HEK293 (cell line): ENCODE results near the gene RNF111.

ENCODE experiments used
- CTCF ChIA-PET: fragments of 350-600 bp; formaldehyde crosslinking; extraction: SDS; loops from one replicate; lab custom pipeline; 2021; ENCODE audit warnings: antibody characterized with exemption; lab: Yijun Ruan, JAX
- POLR2A ChIA-PET: fragments of 300-600 bp; formaldehyde crosslinking; extraction: SDS; loops from one replicate; lab custom pipeline; 2020; ENCODE audit warnings: antibody characterized with exemption, inconsistent platforms; lab: Yijun Ruan, JAX
- H3K27ac ChIP-seq: fragments of 200-500 bp; sonication (Bioruptor generic); 2 replicates; pipeline ENCODE4 v1.5.1; 2014; ENCODE audit warnings: low read depth, low read length, control low read depth, inconsistent platforms; ENCODE audit errors: extremely low read depth
- H3K36me3 ChIP-seq, 2 experiments: fragments of 200-500 bp in 1 of 2; sonication (Bioruptor generic) in 1 of 2; 1 replicate in 1 of 2; 2 replicates in 1 of 2; pipeline ENCODE4 v1.5.1; 2014 to 2017; ENCODE audit warnings: inconsistent platforms in 2 of 2, low read length in 2 of 2; ENCODE audit not compliant: control insufficient read depth in 2 of 2, insufficient read depth in 1 of 2
- H3K4me1 ChIP-seq: fragments of 200-500 bp; sonication (Bioruptor generic); 2 replicates; pipeline ENCODE4 v1.5.1; 2014; ENCODE audit warnings: mild to moderate bottlenecking, low read length, inconsistent platforms; ENCODE audit not compliant: control insufficient read depth, insufficient read depth
- H3K4me3 ChIP-seq: 2 replicates; pipeline ENCODE4 v1.5.1; 2011; ENCODE audit warnings: low read depth, mild to moderate bottlenecking, control low read depth, low read length, moderate library complexity
- H3K9me3 ChIP-seq: fragments of 200-500 bp; sonication (Bioruptor generic); 2 replicates; pipeline ENCODE4 v1.5.1; 2014; ENCODE audit warnings: low read depth, low read length, inconsistent platforms; ENCODE audit not compliant: control insufficient read depth, insufficient read depth
- GLIS2 ChIP-seq: fragments of 450-650 bp; formaldehyde crosslinking; IDR thresholded peaks from 2 replicates; pipeline ENCODE4 v1.5.1; 2016; ENCODE audit warnings: missing biosample characterization, missing genetic modification characterization
- KLF1 ChIP-seq: fragments of 450-650 bp; formaldehyde crosslinking; IDR thresholded peaks from 2 replicates; pipeline ENCODE4 v1.5.1; 2016; ENCODE audit warnings: missing biosample characterization, missing genetic modification characterization
- KLF10 ChIP-seq: fragments of 450-650 bp; IDR thresholded peaks from 2 replicates; pipeline ENCODE4 v1.5.1; 2018; ENCODE audit warnings: missing biosample characterization, mild to moderate bottlenecking, missing genetic modification characterization
- KLF8 ChIP-seq: fragments of 450-650 bp; formaldehyde crosslinking; IDR thresholded peaks from 2 replicates; pipeline ENCODE4 v1.5.1; 2016; ENCODE audit warnings: missing biosample characterization, missing genetic modification characterization
- PRDM4 ChIP-seq: fragments of 450-650 bp; formaldehyde crosslinking; IDR thresholded peaks from 2 replicates; pipeline ENCODE4 v1.5.1; 2017; ENCODE audit warnings: missing biosample characterization, missing genetic modification characterization
- TCF7L2 ChIP-seq: IDR thresholded peaks from 2 replicates; pipeline ENCODE4 v1.6.1; 2011; ENCODE audit warnings: low read depth, mild to moderate bottlenecking, inconsistent platforms, low read length, moderate library complexity, borderline replicate concordance
- YY2 ChIP-seq: fragments of 450-650 bp; formaldehyde crosslinking; IDR thresholded peaks from 2 replicates; pipeline ENCODE4 v1.5.1; 2016; ENCODE audit warnings: missing biosample characterization, missing genetic modification characterization
- ZBTB26 ChIP-seq: fragments of 450-650 bp; formaldehyde crosslinking; optimal IDR thresholded peaks from 2 replicates; pipeline ENCODE3; 2016; ENCODE audit warnings: missing biosample characterization, mild to moderate bottlenecking, missing genetic modification characterization
- ZBTB49 ChIP-seq: fragments of 450-650 bp; formaldehyde crosslinking; IDR thresholded peaks from 2 replicates; pipeline ENCODE4 v1.5.1; 2016; ENCODE audit warnings: missing biosample characterization, missing genetic modification characterization, low read depth
- ZFHX2 ChIP-seq: fragments of 450-650 bp; formaldehyde crosslinking; conservative IDR thresholded peaks from 2 replicates; pipeline ENCODE4 v1.5.1; 2016; ENCODE audit warnings: missing biosample characterization, missing genetic modification characterization
- ZNF112 ChIP-seq: fragments of 450-650 bp; formaldehyde crosslinking; IDR thresholded peaks from 2 replicates; pipeline ENCODE4 v1.5.0; 2017; ENCODE audit warnings: missing biosample characterization, missing genetic modification characterization
- ZNF121 ChIP-seq: fragments of 450-650 bp; formaldehyde crosslinking; IDR thresholded peaks from 2 replicates; pipeline ENCODE4 v1.5.1; 2016; ENCODE audit warnings: missing biosample characterization, missing genetic modification characterization
- ZNF16 ChIP-seq: fragments of 450-650 bp; formaldehyde crosslinking; IDR thresholded peaks from 2 replicates; pipeline ENCODE4 v1.5.1; 2016; ENCODE audit warnings: low read depth, missing biosample characterization, missing genetic modification characterization
- ZNF514 ChIP-seq: fragments of 450-650 bp; formaldehyde crosslinking; IDR thresholded peaks from 2 replicates; pipeline ENCODE4 v1.5.1; 2016; ENCODE audit warnings: missing biosample characterization, missing genetic modification characterization
- ZNF561 ChIP-seq: fragments of 450-650 bp; IDR thresholded peaks from 2 replicates; pipeline ENCODE4 v1.5.1; 2018; ENCODE audit warnings: missing biosample characterization, missing genetic modification characterization, borderline replicate concordance
- ZNF571 ChIP-seq: fragments of 450-650 bp; formaldehyde crosslinking; IDR thresholded peaks from 2 replicates; pipeline ENCODE4 v1.5.0; 2017; ENCODE audit warnings: missing biosample characterization, missing genetic modification characterization
- ZNF623 ChIP-seq: fragments of 450-650 bp; formaldehyde crosslinking; IDR thresholded peaks from 2 replicates; pipeline ENCODE4 v1.5.1; 2016; ENCODE audit warnings: missing biosample characterization, missing genetic modification characterization
- ZNF658 ChIP-seq: fragments of 450-650 bp; formaldehyde crosslinking; IDR thresholded peaks from 2 replicates; pipeline ENCODE4; 2016; ENCODE audit warnings: missing biosample characterization, missing genetic modification characterization
- ZNF768 ChIP-seq: fragments of 450-650 bp; formaldehyde crosslinking; IDR thresholded peaks from 2 replicates; pipeline ENCODE4 v1.5.1; 2018; ENCODE audit warnings: missing biosample characterization, mild to moderate bottlenecking, missing genetic modification characterization
- ZSCAN4 ChIP-seq: fragments of 450-650 bp; formaldehyde crosslinking; IDR thresholded peaks from 2 replicates; pipeline ENCODE4 v1.5.1; 2017; ENCODE audit warnings: missing biosample characterization, missing genetic modification characterization
- TF ChIP-seq, protein P1 (sequence below): fragments of 450-650 bp; formaldehyde crosslinking; IDR thresholded peaks from 2 replicates; pipeline ENCODE4 v1.5.1; 2017; ENCODE audit warnings: missing biosample characterization, missing genetic modification characterization

The RNF111 gene

DNA sequence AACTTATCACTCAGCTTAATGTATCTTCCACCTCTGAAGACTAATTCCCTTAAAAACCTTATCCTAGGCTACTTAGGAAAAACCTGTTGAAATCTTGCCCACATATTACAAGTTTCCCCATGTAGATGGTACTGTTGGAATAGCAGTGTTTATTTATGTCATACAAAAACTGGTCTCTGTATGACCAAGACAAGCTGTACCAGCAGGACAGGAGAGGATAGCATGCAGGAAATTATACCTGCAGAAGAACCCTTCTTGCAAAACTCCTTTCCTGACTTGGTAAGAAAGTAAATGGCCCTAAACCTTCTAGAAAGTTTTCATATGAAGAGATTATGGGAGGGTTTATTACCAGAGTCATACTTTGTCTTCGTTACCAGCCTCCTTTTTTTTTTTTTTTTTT lies 25.3 kb upstream of the RNF111 start (continued):
- TF ChIP-seq KLF10 (tag by site-specific recombination), result no peak
- no peak for TF ChIP-seq ZFHX2
- TF ChIP-seq ZNF571 (tag by site-specific recombination), result no peak
- TF ChIP-seq ZNF561 (tag by site-specific recombination), result no peak

DNA sequence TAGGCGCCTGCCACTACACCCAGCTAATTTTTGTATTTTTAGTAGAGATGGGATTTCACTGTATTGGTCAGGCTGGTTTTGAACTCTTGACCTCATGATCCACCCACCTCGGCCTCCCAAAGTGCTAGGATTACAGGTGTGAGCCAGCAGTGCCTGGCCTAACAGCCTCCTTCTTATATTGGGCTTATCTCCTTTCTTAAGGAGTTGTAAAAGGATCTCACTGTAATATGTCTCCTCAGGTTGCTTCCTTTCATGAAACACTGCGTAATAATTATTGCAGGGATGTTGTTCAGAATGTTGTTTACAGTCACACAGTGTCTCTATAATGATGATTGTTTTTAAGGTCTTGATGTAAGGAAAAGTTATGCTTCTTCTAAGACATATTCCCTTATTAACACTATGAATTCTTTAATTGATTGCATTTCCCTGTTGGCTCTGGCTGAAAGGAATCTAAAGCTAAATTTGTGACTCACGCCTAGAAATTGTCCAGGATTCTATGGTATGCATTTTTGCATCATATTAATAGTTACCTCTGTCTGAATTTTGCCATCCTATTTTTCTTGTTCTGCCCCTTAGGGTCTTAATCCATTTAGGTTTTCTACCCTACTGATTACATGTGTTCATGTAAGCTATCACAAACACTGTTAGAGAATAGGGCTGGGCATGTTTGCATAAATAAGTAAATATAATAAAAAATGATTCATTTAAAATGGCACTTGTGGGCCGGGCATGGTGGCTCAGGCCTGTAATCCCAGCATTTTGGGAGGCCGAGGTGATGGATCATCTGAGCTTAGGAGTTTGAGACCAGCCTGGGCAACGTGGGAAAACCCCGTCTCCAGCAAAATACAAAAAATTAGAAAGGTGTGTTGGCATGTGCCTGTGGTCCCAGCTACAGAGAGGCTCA lies 24.5 kb upstream of the RNF111 start:
- Histone ChIP-seq H3K4me3 (no peak overlapping the region), H3K9me3 (no peaks in the 10 kb centered on the region), H3K27ac (no peak overlapping the region), H3K36me3 (no peaks in the 10 kb centered on the region), H3K4me1 (no peaks in the 10 kb centered on the region)
- ChIA-PET POLR2A (no interaction called here), CTCF (interaction anchor here (1.4 kb wide), 1 partner anchor 17 kb away, joined by 3 read pairs; no protein-coding TSS in a partner anchor)
- TF ChIP-seq ZNF16 (tag by site-specific recombination), result no peak
- no peak for TF ChIP-seq KLF1
- TF ChIP-seq, all 188 proteins: peak for 0

- H3K4me3 ChIP-seq, result no peak overlapping the region
- CTCF ChIA-PET, result interaction anchor here (0.6 to 2.4 kb wide), 6 partner anchors 9 to 744 kb away, joined by 3 to 6 read pairs (median 3); no protein-coding TSS in a partner anchor
- no peak overlapping the region for H3K27ac ChIP-seq
- H3K36me3 ChIP-seq, result no peaks in the 10 kb centered on the region
- POLR2A ChIA-PET, result no interaction called here
- TF ChIP-seq GLIS2, result no peak
- TF ChIP-seq ZBTB49 (tag by site-specific recombination), result no peak
- no peak for TF ChIP-seq TCF7L2
- no peak for TF ChIP-seq ZNF623 (tag by site-specific recombination)
- TF ChIP-seq ZNF121 (tag by site-specific recombination), result no peak
- no peak for TF ChIP-seq ZNF514 (tag by site-specific recombination)
- no peak for TF ChIP-seq ZNF768 (tag by site-specific recombination)
- no peaks in the 10 kb centered on the region for H3K9me3 ChIP-seq
- no peaks in the 10 kb centered on the region for H3K4me1 ChIP-seq
These were observed 20.8 kb upstream of the RNF111 start for GRCh38 chr15:58966698-58967097.

- CTCF ChIA-PET, result interaction anchor here (0.6 to 2.4 kb wide), 4 partner anchors 10 to 745 kb away, joined by 3 to 6 read pairs (median 3); no protein-coding TSS in a partner anchor
- Histone ChIP-seq H3K27ac (no peak overlapping the region), H3K4me1 (no peaks in the 10 kb centered on the region), H3K4me3 (no peak overlapping the region), H3K36me3 (no peaks in the 10 kb centered on the region), H3K9me3 (no peaks in the 10 kb centered on the region)
- POLR2A ChIA-PET, result no interaction called here
- no peak for TF ChIP-seq YY2 (tag by site-specific recombination)
- no peak for TF ChIP-seq ZNF16 (tag by site-specific recombination)
- TF ChIP-seq ZSCAN4 (tag by site-specific recombination), result no peak
- TF ChIP-seq ZNF112 (tag by site-specific recombination), result no peak
- TF ChIP-seq KLF8 (tag by site-specific recombination), result no peak
- TF ChIP-seq, protein P1, sequence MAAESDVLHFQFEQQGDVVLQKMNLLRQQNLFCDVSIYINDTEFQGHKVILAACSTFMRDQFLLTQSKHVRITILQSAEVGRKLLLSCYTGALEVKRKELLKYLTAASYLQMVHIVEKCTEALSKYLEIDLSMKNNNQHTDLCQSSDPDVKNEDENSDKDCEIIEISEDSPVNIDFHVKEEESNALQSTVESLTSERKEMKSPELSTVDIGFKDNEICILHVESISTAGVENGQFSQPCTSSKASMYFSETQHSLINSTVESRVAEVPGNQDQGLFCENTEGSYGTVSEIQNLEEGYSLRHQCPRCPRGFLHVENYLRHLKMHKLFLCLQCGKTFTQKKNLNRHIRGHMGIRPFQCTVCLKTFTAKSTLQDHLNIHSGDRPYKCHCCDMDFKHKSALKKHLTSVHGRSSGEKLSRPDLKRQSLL (tag by site-specific recombination), result no peak
- TF ChIP-seq PRDM4 (tag by site-specific recombination), result no peak
- TF ChIP-seq ZBTB26 (tag by site-specific recombination), result no peak
- no peak for TF ChIP-seq ZNF658
These were observed 20.0 kb upstream of the RNF111 start for GRCh38 chr15:58967479-58967878.
